Thoracic aorta (tissue), 2 donors: ENCODE results near the gene KRTAP9-4. TPM values are rescaled to one million over a fixed set of nuclear protein-coding genes. Genes with fewer than 3 reads are reported as not detected.
"Not testable (repeated sequence)": the region's sequence is repeated elsewhere in the genome, so short reads cannot be mapped to it uniquely, and the experiment has no call there.

ENCODE experiments used
- ATAC-seq: fragments of 150-250 bp; one replicate; pipeline ENCODE4 v1.8.0; 2017; ENCODE audit warnings: low read depth; ENCODE audit not compliant: insufficient number of reproducible peaks, low FRiP score
- DNase-seq: peaks from one replicate; pipeline ENCODE4 v3.0.0-alpha.2; 2020; ENCODE audit warnings: low spot score
- H3K27ac ChIP-seq, 2 donors: fragments of 200-600 bp; sonication (generic); 1 replicate in 1 of 2; 2 replicates in 1 of 2; pipeline ENCODE4 v1.5.1; 2016; ENCODE audit warnings: mild to moderate bottlenecking in 2 of 2, moderate library complexity in 2 of 2
- H3K27me3 ChIP-seq: fragments of 200-600 bp; sonication (generic); replicated peaks from 2 replicates; pipeline ENCODE4 v1.6.0; 2016; ENCODE audit warnings: mild to moderate bottlenecking; ENCODE audit not compliant: insufficient read depth
- H3K36me3 ChIP-seq: fragments of 200-600 bp; sonication (generic); one replicate; pipeline ENCODE4 v1.5.1; 2016
- H3K4me1 ChIP-seq, 2 donors: fragments of 200-600 bp; sonication (generic); 1 replicate in 1 of 2; 2 replicates in 1 of 2; pipeline versions ENCODE4 v1.5.1 to v1.6.0; 2016; ENCODE audit warnings: low read depth in 2 of 2, mild to moderate bottlenecking in 1 of 2; ENCODE audit not compliant: control insufficient read depth in 1 of 2
- H3K4me3 ChIP-seq: fragments of 200-600 bp; sonication (generic); 2 replicates; pipeline ENCODE4 v1.5.1; 2016; ENCODE audit warnings: mild to moderate bottlenecking
- H3K9me3 ChIP-seq: fragments of 200-600 bp; sonication (generic); 2 replicates; pipeline ENCODE4 v1.5.1; 2016
- CTCF ChIP-seq: fragments of 200-600 bp; sonication (generic); IDR thresholded peaks from one replicate; pipeline ENCODE4 v1.5.1; 2019; ENCODE audit warnings: antibody characterized with exemption
- total RNA-seq, 2 donors: library from RNA; depleted of rRNA; stranded (reverse); fragments of >200 nt; gene quantifications; one replicate each; pipeline versions ENCODE4 v1.1.0 to v1.2.3, GENCODE V29; 2016

The KRTAP9-4 gene
- total RNA-seq, result not detected

GRCh38 chr17:41249637-41250240 lies at the start of gene KRTAP9-4:
Gene KRTAP9-4, plus strand, starts transcription at chr17:41249687. Its CDS starts 34 bp downstream, at chr17:41249721.
- not testable (repeated sequence) for H3K27me3 ChIP-seq, H3K9me3 ChIP-seq, DNase-seq, H3K27ac ChIP-seq, ATAC-seq, H3K36me3 ChIP-seq, H3K4me1 ChIP-seq, H3K4me3 ChIP-seq

- no peaks in the 10 kb centered on the region for H3K9me3 ChIP-seq
- H3K4me1 ChIP-seq, result no peaks in the 10 kb centered on the region
- no peaks in the 10 kb centered on the region for H3K27me3 ChIP-seq
- DNase-seq, result no peak
- H3K27ac ChIP-seq, result no peak overlapping the region
- TF ChIP-seq CTCF, result no peak
- ATAC-seq, result no peak
- H3K36me3 ChIP-seq, result no peaks in the 10 kb centered on the region
- no peak overlapping the region for H3K4me3 ChIP-seq
Observed at GRCh38 chr17:41211845-41212466, 37.5 kb upstream of the KRTAP9-4 start.

GRCh38 chr17:41212524-41213169 lies 36.8 kb upstream of the KRTAP9-4 start:
- ATAC-seq (no peak), DNase-seq (no peak)
- Histone ChIP-seq H3K4me1 (no peaks in the 10 kb centered on the region), H3K36me3 (no peaks in the 10 kb centered on the region), H3K4me3 (no peak overlapping the region), H3K27ac (no peak overlapping the region), H3K27me3 (no peaks in the 10 kb centered on the region), H3K9me3 (no peaks in the 10 kb centered on the region)
- no peak for TF ChIP-seq CTCF

- Histone ChIP-seq H3K9me3 (no peaks in the 10 kb centered on the region), H3K27ac (no peak overlapping the region), H3K4me3 (no peak overlapping the region), H3K27me3 (no peaks in the 10 kb centered on the region), H3K36me3 (no peaks in the 10 kb centered on the region), H3K4me1 (no peaks in the 10 kb centered on the region)
- DNase-seq, result no peak
- TF ChIP-seq CTCF, result no peak
- ATAC-seq, result no peak
Observed at GRCh38 chr17:41215681-41216080, 33.8 kb upstream of the KRTAP9-4 start.

GRCh38 chr17:41223821-41224220 lies 25.7 kb upstream of the KRTAP9-4 start:
- Histone ChIP-seq H3K27me3 (no peaks in the 10 kb centered on the region), H3K36me3 (no peaks in the 10 kb centered on the region), H3K4me1 (no peaks in the 10 kb centered on the region), H3K9me3 (no peaks in the 10 kb centered on the region), H3K27ac (no peak overlapping the region), H3K4me3 (no peak overlapping the region)
- ATAC-seq, result no peak
- no peak for TF ChIP-seq CTCF
- no peak for DNase-seq
